Measurements from ENCODE around the gene HMGCS1. TPM values are rescaled to one million over a fixed set of nuclear protein-coding genes. Genes with fewer than 3 reads are reported as not detected.

HMGCS1 gene
- total and polyA plus RNA-seq, 2 of the 13 experiments (the other 11 are each of a cell fraction or from before 2014, with no cell fraction given) = 56.8 to 318 TPM

DNA sequence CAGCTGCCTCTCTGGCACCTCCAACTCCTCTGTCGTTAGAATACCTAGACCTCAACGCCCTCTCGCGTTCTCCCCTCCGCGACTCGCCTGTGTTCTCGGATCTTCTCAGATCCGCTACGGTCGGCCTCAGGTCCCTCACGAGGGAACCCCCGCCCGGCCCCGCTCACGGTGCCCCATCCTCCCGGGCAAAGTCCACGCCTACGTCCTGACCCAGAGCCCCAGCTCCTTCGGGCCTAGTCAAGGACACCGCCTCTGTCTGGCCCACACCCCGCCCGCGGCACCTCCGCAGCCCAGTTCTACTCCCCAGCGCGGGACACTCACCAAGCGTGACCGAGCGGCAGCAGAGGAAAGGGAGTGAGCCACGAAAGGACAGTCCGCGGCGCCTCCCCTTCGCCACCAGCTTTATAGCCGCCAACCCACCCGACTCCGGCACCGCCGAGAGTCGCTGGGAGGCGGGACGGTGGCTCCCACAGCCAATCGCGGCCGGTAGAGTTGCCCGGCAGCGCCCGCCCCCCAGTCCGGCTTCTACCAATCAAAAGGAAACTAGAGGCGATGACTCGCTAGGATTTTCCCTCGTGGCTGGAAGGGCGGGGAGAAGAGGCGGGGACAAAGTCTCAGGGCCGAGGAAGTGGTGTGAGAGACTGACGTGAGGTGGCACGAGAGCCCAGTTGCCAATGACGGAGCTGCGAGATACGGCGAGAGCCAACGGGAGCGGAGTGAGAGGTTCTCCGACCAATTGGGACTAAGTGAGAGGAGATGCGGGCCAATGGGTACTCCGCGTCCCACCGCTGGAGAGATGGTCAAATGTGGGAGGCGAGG lies at the start of gene HMGCS1 (continued):
- TF ChIP-seq, protein P1, sequence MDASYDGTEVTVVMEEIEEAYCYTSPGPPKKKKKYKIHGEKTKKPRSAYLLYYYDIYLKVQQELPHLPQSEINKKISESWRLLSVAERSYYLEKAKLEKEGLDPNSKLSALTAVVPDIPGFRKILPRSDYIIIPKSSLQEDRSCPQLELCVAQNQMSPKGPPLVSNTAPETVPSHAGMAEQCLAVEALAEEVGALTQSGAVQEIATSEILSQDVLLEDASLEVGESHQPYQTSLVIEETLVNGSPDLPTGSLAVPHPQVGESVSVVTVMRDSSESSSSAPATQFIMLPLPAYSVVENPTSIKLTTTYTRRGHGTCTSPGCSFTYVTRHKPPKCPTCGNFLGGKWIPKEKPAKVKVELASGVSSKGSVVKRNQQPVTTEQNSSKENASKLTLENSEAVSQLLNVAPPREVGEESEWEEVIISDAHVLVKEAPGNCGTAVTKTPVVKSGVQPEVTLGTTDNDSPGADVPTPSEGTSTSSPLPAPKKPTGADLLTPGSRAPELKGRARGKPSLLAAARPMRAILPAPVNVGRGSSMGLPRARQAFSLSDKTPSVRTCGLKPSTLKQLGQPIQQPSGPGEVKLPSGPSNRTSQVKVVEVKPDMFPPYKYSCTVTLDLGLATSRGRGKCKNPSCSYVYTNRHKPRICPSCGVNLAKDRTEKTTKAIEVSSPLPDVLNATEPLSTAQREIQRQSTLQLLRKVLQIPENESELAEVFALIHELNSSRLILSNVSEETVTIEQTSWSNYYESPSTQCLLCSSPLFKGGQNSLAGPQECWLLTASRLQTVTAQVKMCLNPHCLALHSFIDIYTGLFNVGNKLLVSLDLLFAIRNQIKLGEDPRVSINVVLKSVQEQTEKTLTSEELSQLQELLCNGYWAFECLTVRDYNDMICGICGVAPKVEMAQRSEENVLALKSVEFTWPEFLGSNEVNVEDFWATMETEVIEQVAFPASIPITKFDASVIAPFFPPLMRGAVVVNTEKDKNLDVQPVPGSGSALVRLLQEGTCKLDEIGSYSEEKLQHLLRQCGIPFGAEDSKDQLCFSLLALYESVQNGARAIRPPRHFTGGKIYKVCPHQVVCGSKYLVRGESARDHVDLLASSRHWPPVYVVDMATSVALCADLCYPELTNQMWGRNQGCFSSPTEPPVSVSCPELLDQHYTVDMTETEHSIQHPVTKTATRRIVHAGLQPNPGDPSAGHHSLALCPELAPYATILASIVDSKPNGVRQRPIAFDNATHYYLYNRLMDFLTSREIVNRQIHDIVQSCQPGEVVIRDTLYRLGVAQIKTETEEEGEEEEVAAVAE (CRISPR knock-in tag; IDR thresholded peaks at IDR 0.05; ENCODE audit: borderline replicate concordance) = no peak
- TF ChIP-seq ZNF136 (CRISPR knock-in tag; IDR thresholded peaks at IDR 0.05; ENCODE audit: low read depth) (no peak), NFIC (IDR thresholded peaks at IDR 0.05; ENCODE audit: low read length) (no peak), GTF2F1 (IDR thresholded peaks at IDR 0.05; ENCODE audit: low read length) (peak; percentile 94; the same call in 1 of the 2 replicates), ZNF891 (CRISPR knock-in tag; IDR thresholded peaks at IDR 0.05) (peak; percentile 93; the same call in 1 of the 2 replicates), PHF20 (CRISPR knock-in tag; IDR thresholded peaks at IDR 0.05) (no peak; the same call in 1 of the 2 replicates), ELF3 (CRISPR knock-in tag; IDR thresholded peaks at IDR 0.05) (no peak), U2AF1 (optimal IDR thresholded peaks at IDR 0.05; ENCODE audit: low read depth, low read length) (no peak), ZNF441 (CRISPR knock-in tag; IDR thresholded peaks at IDR 0.05; ENCODE audit: borderline replicate concordance) (no peak; the same call in 1 of the 2 replicates), ZNF414 (CRISPR knock-in tag; IDR thresholded peaks at IDR 0.05) (peak; percentile 39; the same call in 1 of the 2 replicates), KAT7 (CRISPR knock-in tag; IDR thresholded peaks at IDR 0.05; ENCODE audit: borderline replicate concordance) (peak; percentile 84; the same call in 1 of the 2 replicates), CBX2 (IDR thresholded peaks at IDR 0.05; ENCODE audit: low read depth, low read length) (no peak), CBX2 (CRISPR knock-in tag; IDR thresholded peaks at IDR 0.05; ENCODE audit: low read depth) (no peak), CC2D1A (CRISPR knock-in tag; IDR thresholded peaks at IDR 0.05) (no peak), ZMAT5 (CRISPR knock-in tag; IDR thresholded peaks at IDR 0.05; ENCODE audit: borderline replicate concordance, low read depth) (no peak), MED1 (CRISPR knock-in tag; IDR thresholded peaks at IDR 0.05) (peak; percentile 87), ZNF430 (CRISPR knock-in tag; IDR thresholded peaks at IDR 0.05) (peak; percentile 77; the same call in 1 of the 2 replicates), EEA1 (CRISPR knock-in tag; IDR thresholded peaks at IDR 0.05; ENCODE audit: borderline replicate concordance) (no peak), THAP9 (CRISPR knock-in tag; IDR thresholded peaks at IDR 0.05; ENCODE audit: borderline replicate concordance) (peak; percentile 77; the same call in 1 of the 2 replicates)
- TF ChIP-seq, protein P2, sequence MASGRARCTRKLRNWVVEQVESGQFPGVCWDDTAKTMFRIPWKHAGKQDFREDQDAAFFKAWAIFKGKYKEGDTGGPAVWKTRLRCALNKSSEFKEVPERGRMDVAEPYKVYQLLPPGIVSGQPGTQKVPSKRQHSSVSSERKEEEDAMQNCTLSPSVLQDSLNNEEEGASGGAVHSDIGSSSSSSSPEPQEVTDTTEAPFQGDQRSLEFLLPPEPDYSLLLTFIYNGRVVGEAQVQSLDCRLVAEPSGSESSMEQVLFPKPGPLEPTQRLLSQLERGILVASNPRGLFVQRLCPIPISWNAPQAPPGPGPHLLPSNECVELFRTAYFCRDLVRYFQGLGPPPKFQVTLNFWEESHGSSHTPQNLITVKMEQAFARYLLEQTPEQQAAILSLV (CRISPR knock-in tag; IDR thresholded peaks at IDR 0.05; ENCODE audit: borderline replicate concordance) = peak; percentile 90; the same call in 1 of the 2 replicates
